Measurements from ENCODE around the gene ZSCAN25. TPM values are rescaled to one million over a fixed set of nuclear protein-coding genes. Genes with fewer than 3 reads are reported as not detected.

The ZSCAN25 gene
- total RNA-seq, 2 donors from 2014 or later = 22.2 to 23.1 TPM

DNA sequence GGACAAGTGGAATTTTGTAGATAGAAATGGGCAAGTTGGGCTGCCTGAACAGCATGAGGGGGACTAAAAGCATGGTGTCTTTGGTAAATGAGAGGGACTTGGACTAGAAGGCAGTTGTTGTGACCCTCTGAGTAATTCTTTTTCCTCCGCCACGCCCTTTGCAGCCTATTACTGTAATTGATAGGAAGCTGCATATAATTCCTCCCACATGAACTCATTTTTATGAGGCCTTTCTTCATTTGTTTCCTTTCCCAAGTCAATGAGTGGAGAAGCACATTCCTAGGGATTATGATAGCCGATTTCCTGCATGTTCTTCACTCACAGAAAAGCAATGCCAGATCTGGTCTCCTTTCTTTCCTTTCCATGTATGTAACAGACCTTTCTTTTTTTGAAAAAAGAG is 27.7 kb downstream of the ZSCAN25 start:
- no peaks in the 10 kb centered on the region for H3K27me3 ChIP-seq (ENCODE audit: control insufficient read depth, insufficient read depth, low read length, poor library complexity, severe bottlenecking)
- H3K9ac ChIP-seq (ENCODE audit: extremely low read depth, low read length, poor library complexity, severe bottlenecking) = no peak overlapping the region
- H3K27ac Mint-ChIP-seq = no peak overlapping the region
- no peaks in the 10 kb centered on the region for H3K4me1 ChIP-seq (ENCODE audit: control insufficient read depth, insufficient read depth, low read length)
- 98% methylated on average over 3 of the region's 3 CpGs; no CpG with 5 or more reads in 1 of the 2 experiments for WGBS, 2 experiments (ENCODE audit: insufficient coverage in 1 of 2, insufficient read length in 1 of 2)
- no peaks in the 10 kb centered on the region for H3K27me3 Mint-ChIP-seq (ENCODE audit: insufficient read depth)
- no peak overlapping the region for H3K4me3 Mint-ChIP-seq
- H3K36me3 Mint-ChIP-seq (ENCODE audit: low read depth) = peaks cover 35% of the 10 kb centered on the region
- H3K36me3 ChIP-seq (ENCODE audit: control insufficient read depth, insufficient read depth, low read length) = peaks cover 21% of the 10 kb centered on the region
- H3K9me3 ChIP-seq (ENCODE audit: control insufficient read depth, low read length) = peaks cover 12% of the 10 kb centered on the region
- H3K27ac ChIP-seq (ENCODE audit: low read depth, low read length) = no peak overlapping the region
- no peak for DNase-seq
- H3K4me3 ChIP-seq (ENCODE audit: low read length) = no peak overlapping the region
- TF ChIP-seq, protein P1, sequence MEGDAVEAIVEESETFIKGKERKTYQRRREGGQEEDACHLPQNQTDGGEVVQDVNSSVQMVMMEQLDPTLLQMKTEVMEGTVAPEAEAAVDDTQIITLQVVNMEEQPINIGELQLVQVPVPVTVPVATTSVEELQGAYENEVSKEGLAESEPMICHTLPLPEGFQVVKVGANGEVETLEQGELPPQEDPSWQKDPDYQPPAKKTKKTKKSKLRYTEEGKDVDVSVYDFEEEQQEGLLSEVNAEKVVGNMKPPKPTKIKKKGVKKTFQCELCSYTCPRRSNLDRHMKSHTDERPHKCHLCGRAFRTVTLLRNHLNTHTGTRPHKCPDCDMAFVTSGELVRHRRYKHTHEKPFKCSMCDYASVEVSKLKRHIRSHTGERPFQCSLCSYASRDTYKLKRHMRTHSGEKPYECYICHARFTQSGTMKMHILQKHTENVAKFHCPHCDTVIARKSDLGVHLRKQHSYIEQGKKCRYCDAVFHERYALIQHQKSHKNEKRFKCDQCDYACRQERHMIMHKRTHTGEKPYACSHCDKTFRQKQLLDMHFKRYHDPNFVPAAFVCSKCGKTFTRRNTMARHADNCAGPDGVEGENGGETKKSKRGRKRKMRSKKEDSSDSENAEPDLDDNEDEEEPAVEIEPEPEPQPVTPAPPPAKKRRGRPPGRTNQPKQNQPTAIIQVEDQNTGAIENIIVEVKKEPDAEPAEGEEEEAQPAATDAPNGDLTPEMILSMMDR (conservative IDR thresholded peaks at IDR 0.05) = no peak
- peaks cover 10% of the 10 kb centered on the region for H3K9me3 Mint-ChIP-seq
- no peaks in the 10 kb centered on the region for H3K4me1 Mint-ChIP-seq

DNA sequence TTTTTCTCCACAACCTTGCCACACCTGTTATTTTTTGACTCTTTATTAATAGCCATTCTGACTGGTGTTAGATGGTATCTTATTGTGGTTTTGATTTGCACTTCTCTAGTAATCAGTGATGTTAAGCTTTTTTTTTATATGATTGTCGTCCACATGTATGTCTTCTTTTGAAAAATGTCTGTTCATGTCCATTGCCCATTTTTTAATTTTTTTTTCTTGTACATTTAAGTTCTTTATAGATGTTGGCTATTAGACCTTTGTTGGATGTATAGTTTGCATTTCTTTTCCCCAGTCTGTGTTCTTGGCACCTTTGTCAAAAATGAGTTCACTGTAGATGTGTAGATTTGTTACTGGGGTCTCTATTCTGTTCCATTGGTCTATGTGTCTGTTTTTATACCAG is 28.8 kb downstream of the ZSCAN25 start:
- H3K27ac Mint-ChIP-seq = no peak overlapping the region
- no peak overlapping the region for H3K27ac ChIP-seq (ENCODE audit: low read depth, low read length)
- TF ChIP-seq, protein P1 (conservative IDR thresholded peaks at IDR 0.05) = no peak
- H3K27me3 ChIP-seq (ENCODE audit: control insufficient read depth, insufficient read depth, low read length, poor library complexity, severe bottlenecking) = no peaks in the 10 kb centered on the region
- DNase-seq = no peak
- no peaks in the 10 kb centered on the region for H3K4me1 Mint-ChIP-seq
- no peaks in the 10 kb centered on the region for H3K27me3 Mint-ChIP-seq (ENCODE audit: insufficient read depth)
- no peak overlapping the region for H3K9ac ChIP-seq (ENCODE audit: extremely low read depth, low read length, poor library complexity, severe bottlenecking)
- peaks cover 21% of the 10 kb centered on the region for H3K36me3 ChIP-seq (ENCODE audit: control insufficient read depth, insufficient read depth, low read length)
- H3K4me1 ChIP-seq (ENCODE audit: control insufficient read depth, insufficient read depth, low read length) = no peaks in the 10 kb centered on the region
- peaks cover 10% of the 10 kb centered on the region for H3K9me3 Mint-ChIP-seq
- H3K36me3 Mint-ChIP-seq (ENCODE audit: low read depth) = peaks cover 33% of the 10 kb centered on the region
- no peak overlapping the region for H3K4me3 Mint-ChIP-seq
- 91% methylated on average over 1 of the region's 1 CpG; no CpG with 5 or more reads in 1 of the 2 experiments for WGBS, 2 experiments (ENCODE audit: insufficient coverage in 1 of 2, insufficient read length in 1 of 2)
- peaks cover 12% of the 10 kb centered on the region for H3K9me3 ChIP-seq (ENCODE audit: control insufficient read depth, low read length)
- H3K4me3 ChIP-seq (ENCODE audit: low read length) = no peak overlapping the region

GRCh38 chr7:99648843-99649242 is 32.1 kb downstream of the ZSCAN25 start:
- H3K27me3 ChIP-seq (ENCODE audit: control insufficient read depth, insufficient read depth, low read length, poor library complexity, severe bottlenecking) = no peaks in the 10 kb centered on the region
- TF ChIP-seq, protein P1 (conservative IDR thresholded peaks at IDR 0.05) = no peak
- Mint-ChIP-seq H3K27ac (no peak overlapping the region), H3K9me3 (peaks cover 10% of the 10 kb centered on the region), H3K27me3 (ENCODE audit: insufficient read depth) (no peaks in the 10 kb centered on the region), H3K4me3 (no peak overlapping the region), H3K36me3 (ENCODE audit: low read depth) (peaks cover 23% of the 10 kb centered on the region), H3K4me1 (no peaks in the 10 kb centered on the region)
- no peak overlapping the region for H3K9ac ChIP-seq (ENCODE audit: extremely low read depth, low read length, poor library complexity, severe bottlenecking)
- peaks cover 14% of the 10 kb centered on the region for H3K36me3 ChIP-seq (ENCODE audit: control insufficient read depth, insufficient read depth, low read length)
- no peak overlapping the region for H3K4me3 ChIP-seq (ENCODE audit: low read length)
- peaks cover 12% of the 10 kb centered on the region for H3K9me3 ChIP-seq (ENCODE audit: control insufficient read depth, low read length)
- no peak for DNase-seq
- WGBS, 2 experiments (ENCODE audit: insufficient coverage in 1 of 2, insufficient read length in 1 of 2) = 83 to 86% methylated on average over 1 to 2 of the region's 2 CpGs
- H3K4me1 ChIP-seq (ENCODE audit: control insufficient read depth, insufficient read depth, low read length) = no peaks in the 10 kb centered on the region
- H3K27ac ChIP-seq (ENCODE audit: low read depth, low read length) = no peak overlapping the region
